Upper lobe of right lung (tissue), 1 donor: ENCODE measurements around the gene CHST8. TPM values are rescaled to one million over a fixed set of nuclear protein-coding genes. Genes with fewer than 3 reads are reported as not detected.

ENCODE experiments used
- ATAC-seq: fragments of 200-7000 bp; cut with Tn5 transposase; one replicate; pipeline ENCODE4 v1.9.1; 2020; ENCODE audit warnings: mild to moderate bottlenecking, moderate library complexity
- DNase-seq: peaks from one replicate; pipeline ENCODE4 v3.0.0-alpha.2; 2020
- H3K27ac ChIP-seq: fragments of 200-600 bp; one replicate; pipeline ENCODE4 v1.8.0; 2022
- H3K27me3 ChIP-seq: fragments of 200-600 bp; one replicate; pipeline ENCODE4 v1.8.0; 2022; ENCODE audit warnings: mild to moderate bottlenecking
- H3K36me3 ChIP-seq: fragments of 200-600 bp; one replicate; pipeline ENCODE4 v1.8.0; 2022
- H3K4me1 ChIP-seq: fragments of 200-600 bp; one replicate; pipeline ENCODE4 v1.8.0; 2022
- H3K4me3 ChIP-seq: fragments of 200-600 bp; one replicate; pipeline ENCODE4 v1.8.0; 2022; ENCODE audit warnings: mild to moderate bottlenecking
- H3K9me3 ChIP-seq: fragments of 200-600 bp; one replicate; pipeline ENCODE4 v1.8.0; 2022
- CTCF ChIP-seq: fragments of 200-600 bp; IDR thresholded peaks from one replicate; pipeline ENCODE4 v1.8.0; 2022; ENCODE audit warnings: antibody characterized with exemption
- intact Hi-C: fragments of 100-400 bp; cut with DNase I; formaldehyde crosslinking; loops from one replicate; pipeline ENCODE4 v1.11.0; 2022
- total RNA-seq: library from RNA; stranded (reverse); fragmentation: NEBNext Ultra II Directional; extraction: Animal tissue kit (Norgen Biotek cat#: 25700); gene quantifications from one replicate; pipeline ENCODE4 v1.2.1, GENCODE V29; 2021
- donor health status: DM: no; HTN: yes; CAD: no; lungs with severe emphysema.

CHST8 gene
- total RNA-seq, 1 donor from 2014 or later, result 0.64 TPM

- DNase-seq (no peak), ATAC-seq (no peak)
- Histone ChIP-seq H3K9me3 (no peaks in the 10 kb centered on the region), H3K27me3 (peaks cover 7% of the 10 kb centered on the region), H3K4me3 (no peak overlapping the region), H3K36me3 (no peaks in the 10 kb centered on the region), H3K27ac (no peak overlapping the region), H3K4me1 (no peaks in the 10 kb centered on the region)
- intact Hi-C loops, result loop anchor here (10.0 kb wide), 1 partner anchor 310 kb away; no protein-coding TSS in a partner anchor
- TF ChIP-seq CTCF, result no peak
These were observed 162.7 kb downstream of the CHST8 start for GRCh38 chr19:33784432-33784831.

GRCh38 chr19:33785795-33786194, 164.0 kb downstream of the CHST8 start:
- no peaks in the 10 kb centered on the region for H3K9me3 ChIP-seq
- intact Hi-C loops, result loop anchor here (10.0 kb wide), 1 partner anchor 309 kb away; no protein-coding TSS in a partner anchor
- H3K4me1 ChIP-seq, result no peaks in the 10 kb centered on the region
- no peaks in the 10 kb centered on the region for H3K36me3 ChIP-seq
- H3K27ac ChIP-seq, result no peak overlapping the region
- no peak overlapping the region for H3K4me3 ChIP-seq
- DNase-seq (no peak), ATAC-seq (no peak)
- no peaks in the 10 kb centered on the region for H3K27me3 ChIP-seq
- no peak for TF ChIP-seq CTCF

DNA sequence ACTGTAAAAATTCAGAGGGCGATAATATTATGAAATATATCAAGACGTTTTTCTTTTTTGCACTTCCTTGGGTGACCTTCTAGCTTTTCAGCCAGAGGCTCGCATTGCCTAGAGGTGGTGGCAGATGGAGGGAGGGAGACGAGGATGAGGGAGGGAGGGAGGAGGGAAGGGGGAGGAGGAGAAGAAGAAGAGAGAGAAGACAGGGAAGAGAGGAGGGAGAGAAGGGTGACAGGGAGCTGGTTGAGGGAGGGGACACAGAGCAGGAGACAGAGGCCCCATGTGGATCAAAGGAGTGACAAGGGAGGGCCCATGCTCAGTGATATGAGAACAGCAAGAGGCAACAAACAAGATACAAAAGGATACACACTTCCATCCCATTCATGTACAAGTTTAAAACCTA, 166.9 kb downstream of the CHST8 start:
- H3K4me3 ChIP-seq, result no peak overlapping the region
- ATAC-seq (no peak), DNase-seq (no peak)

DNA sequence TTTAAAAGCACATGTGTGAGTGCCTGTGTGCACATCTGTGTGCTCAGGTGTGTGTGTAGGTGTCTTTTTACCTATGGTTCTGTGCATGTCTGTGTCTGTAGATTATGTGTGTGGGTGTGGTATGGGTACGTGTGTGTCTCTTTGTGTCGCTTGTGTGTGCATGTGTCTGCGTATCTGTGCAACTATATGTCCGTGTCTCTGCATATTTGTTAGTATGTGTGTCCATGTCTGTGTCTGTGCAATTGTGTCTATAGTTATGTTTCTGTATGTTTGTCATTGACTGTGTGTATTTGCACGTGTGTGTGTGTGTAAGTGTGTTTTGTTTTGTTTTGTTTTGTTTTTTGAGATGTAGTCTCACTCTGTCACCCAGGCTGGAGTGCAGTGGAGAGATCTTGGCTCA, 167.6 kb downstream of the CHST8 start:
- intact Hi-C loops, result loop anchor here (10.0 kb wide), 1 partner anchor 305 kb away; no protein-coding TSS in a partner anchor
- Histone ChIP-seq H3K36me3 (no peaks in the 10 kb centered on the region), H3K4me3 (no peak overlapping the region)

More for the DNA sequence above, 166.9 kb downstream of the CHST8 start:
- Histone ChIP-seq H3K4me1 (no peaks in the 10 kb centered on the region), H3K9me3 (no peaks in the 10 kb centered on the region), H3K27ac (no peak overlapping the region), H3K27me3 (no peaks in the 10 kb centered on the region), H3K36me3 (no peaks in the 10 kb centered on the region)
- TF ChIP-seq CTCF, result no peak
- intact Hi-C loops, result loop anchor here (10.0 kb wide), 1 partner anchor 306 kb away; no protein-coding TSS in a partner anchor

GRCh38 chr19:33794683-33795369, 173.1 kb downstream of the CHST8 start:
- no peak for TF ChIP-seq CTCF
- ATAC-seq (no peak), DNase-seq (no peak)
- intact Hi-C loops, result loop anchor here (10.0 kb wide), 1 partner anchor 100 kb away; no protein-coding TSS in a partner anchor
- H3K27ac ChIP-seq, result peak overlapping the region; percentile 92
- H3K9me3 ChIP-seq, result no peaks in the 10 kb centered on the region
- H3K4me1 ChIP-seq, result peaks cover 14% of the 10 kb centered on the region
- no peaks in the 10 kb centered on the region for H3K27me3 ChIP-seq
- no peaks in the 10 kb centered on the region for H3K36me3 ChIP-seq
- H3K4me3 ChIP-seq, result peak overlapping the region; percentile 70

More for the DNA sequence above, 167.6 kb downstream of the CHST8 start:
- no peak for ATAC-seq
- no peak overlapping the region for H3K27ac ChIP-seq
- no peak for TF ChIP-seq CTCF
- H3K9me3 ChIP-seq, result no peaks in the 10 kb centered on the region
- H3K4me1 ChIP-seq, result peaks cover 3% of the 10 kb centered on the region
- DNase-seq, result no peak
- H3K27me3 ChIP-seq, result no peaks in the 10 kb centered on the region
